Activated T-cell treated with anti-CD3 and anti-CD28 coated beads for 24 hours (primary cell): ENCODE data around the gene IL1R2.

Experiments used
- DNase-seq: peaks from one replicate; pipeline ENCODE4 v3.0.0-alpha.2; 2020; ENCODE audit warnings: low read depth

The IL1R2 gene

DNA sequence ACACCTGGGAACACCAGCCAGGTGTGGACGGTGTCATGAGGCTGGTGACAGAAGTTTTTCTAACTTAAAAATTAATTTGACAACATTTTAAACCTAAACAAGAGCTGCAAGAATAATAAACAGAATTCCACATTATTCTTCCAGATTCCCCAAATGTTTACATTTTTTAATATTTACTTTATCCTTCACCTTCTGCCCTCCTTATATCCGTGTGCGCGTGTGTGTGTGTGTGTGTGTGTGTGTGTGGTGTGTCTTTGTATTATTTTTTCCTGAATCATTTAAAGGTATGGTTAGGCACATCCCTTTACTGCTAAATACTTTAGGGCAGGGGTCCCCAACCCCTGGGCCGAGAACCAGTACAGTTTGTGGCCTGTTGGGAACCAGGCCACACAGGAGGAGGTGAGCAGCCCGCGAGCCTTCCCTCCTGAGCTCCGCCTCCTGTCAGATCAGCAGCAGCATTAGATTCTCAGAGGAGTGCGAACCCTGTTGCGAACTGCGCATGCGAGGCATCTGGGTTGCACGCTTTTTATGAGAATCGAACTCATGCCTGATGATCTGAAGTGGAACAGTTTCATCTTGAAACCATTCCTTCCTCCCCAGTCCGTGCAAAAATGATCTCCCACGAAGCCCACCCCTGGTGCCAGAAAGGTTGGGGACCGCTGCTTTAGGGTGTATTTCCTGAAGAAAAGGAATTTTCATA, 16.4 kb upstream of the IL1R2 start:
- no peak for DNase-seq

DNA sequence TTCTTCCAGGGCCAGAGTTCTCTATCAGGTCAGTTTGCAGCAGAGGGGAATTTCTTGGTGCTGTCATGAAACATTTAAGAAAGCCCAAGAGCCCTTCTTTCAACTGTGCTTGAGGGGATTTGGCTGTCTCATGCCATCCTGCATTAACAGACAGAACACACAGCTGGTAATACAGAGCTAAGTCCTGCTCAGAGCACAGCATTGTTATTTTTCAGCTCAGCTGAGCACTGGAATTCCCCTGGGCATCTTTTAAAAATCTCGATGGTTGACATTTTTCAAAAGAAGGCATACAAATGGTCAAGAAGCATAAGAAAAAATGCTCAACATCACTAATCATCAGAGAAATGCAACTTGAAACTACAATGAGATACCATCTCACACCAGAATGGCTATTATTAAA, 14.9 kb upstream of the IL1R2 start:
- no peak for DNase-seq

DNA sequence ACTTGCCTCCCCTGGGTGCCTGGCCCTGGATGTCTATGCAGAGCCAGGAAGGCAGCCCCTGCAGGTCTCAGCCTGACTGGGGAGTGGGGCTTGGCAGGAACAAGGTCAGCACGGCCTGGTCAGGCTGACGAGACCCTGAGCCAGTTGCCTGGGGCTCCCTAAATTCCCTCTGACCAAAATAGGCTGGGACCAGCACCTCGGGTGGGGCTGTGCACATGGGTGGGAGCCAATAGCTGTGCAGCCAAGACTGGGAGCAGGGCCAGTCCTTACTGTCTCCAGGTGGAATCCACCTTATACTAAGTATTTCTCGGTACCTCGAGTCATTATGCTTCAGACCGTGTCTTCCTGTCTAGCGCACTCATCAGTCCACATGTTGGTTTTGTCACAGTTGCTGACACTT, 11.4 kb upstream of the IL1R2 start:
- no peak for DNase-seq

DNA sequence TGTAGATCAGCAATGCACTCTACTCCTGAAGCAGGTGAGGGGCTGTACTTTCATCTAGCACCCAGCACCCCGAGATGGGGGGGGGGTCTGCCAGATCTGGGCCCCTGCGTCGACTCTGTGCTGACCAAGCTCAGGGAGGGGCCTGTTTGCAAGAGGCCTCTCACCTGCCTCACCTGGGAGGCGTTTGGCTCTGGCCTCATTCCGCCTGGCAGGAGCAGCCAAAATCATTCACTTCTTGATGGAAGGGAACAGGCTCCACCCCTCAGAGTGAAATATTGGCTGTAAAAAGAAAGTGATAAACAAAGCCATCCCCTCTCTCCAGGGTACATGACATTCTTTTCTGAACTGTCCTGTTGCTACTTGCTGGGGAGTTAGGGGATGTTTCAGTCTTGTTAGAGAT, 10.7 kb upstream of the IL1R2 start:
- no peak for DNase-seq

DNA sequence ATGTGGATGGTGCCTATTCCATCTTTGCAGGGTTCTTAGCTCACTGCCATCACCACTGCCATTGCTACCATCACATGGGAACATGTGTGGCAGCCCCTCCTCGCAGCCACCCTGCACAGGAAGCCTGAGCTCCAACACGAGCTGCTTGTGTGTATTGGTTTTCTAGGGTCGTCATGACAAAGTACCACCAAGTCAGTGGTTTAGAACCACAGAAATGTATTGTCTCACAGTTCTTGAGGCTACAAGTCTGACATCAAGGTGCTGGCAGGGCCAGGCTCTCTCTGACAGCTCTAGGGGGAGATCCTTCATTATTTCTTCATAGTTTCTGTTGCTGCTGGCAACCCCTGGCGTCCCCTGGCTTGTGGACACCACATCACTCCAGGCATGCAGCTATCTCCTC, 10.3 kb upstream of the IL1R2 start:
- no peak for DNase-seq

DNA sequence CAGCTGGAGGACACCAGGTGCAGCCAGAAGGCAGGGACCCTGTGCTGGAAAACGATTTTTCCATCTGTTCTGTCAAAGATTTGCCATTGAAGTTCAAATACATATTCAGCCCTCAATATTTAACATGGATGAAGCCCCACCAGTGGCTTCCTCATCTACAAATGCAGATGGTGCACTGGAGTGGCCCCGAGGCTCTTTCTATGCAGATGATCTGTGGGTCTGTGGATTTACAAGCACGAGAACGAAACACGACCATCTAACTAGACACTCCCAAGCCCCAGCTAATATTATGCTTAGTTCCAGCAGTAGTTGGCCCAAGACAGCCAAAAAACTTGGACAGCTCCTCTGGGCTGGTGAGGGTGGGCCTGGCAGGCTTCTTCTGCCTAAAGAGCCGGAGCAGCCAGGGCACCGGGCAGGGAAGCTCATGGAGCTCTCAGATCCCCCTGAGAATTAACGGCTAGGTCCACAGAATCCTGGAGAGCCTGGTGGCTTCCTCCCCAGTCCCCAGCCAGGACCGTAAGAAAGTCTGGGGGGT, 9.2 kb upstream of the IL1R2 start:
- no peak for DNase-seq

DNA sequence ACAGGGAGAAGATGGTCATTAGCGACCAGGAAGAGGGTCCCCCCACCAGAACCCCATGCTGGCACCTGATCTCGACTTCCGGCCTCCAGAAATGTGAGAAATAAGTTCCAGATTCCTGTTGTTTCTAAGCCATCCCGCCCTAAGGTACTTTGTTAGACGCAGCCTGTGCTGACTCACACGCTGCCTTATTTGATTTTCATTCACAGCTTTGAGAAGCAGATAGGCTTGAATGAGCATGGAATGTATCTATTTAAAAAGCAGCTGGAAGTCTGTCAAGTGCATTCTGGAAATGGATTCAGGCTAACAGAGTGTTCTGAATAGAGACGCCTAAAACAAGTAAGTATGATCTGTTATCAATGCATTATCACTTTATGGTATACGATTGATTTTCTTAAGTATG, 8.3 kb upstream of the IL1R2 start:
- DNase-seq = no peak

DNA sequence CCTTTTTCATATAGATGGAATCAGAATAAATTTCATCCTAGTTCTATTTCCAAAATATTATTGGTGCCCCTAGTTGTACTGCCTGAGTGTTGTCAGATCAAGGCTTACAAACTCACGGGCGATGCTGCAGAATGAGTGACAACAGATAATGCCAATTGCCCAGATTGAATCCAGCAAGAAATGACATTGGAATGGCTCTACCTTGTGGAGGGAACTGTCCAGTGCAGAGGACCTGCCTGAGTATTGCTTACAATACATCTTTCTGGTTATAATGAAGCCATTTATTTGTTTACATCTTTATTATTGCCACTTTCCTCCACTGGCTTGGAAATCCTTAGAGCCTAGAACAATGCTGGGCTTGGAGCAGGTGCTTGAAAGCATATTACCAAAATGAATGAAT, 7.8 kb upstream of the IL1R2 start:
- DNase-seq = no peak

DNA sequence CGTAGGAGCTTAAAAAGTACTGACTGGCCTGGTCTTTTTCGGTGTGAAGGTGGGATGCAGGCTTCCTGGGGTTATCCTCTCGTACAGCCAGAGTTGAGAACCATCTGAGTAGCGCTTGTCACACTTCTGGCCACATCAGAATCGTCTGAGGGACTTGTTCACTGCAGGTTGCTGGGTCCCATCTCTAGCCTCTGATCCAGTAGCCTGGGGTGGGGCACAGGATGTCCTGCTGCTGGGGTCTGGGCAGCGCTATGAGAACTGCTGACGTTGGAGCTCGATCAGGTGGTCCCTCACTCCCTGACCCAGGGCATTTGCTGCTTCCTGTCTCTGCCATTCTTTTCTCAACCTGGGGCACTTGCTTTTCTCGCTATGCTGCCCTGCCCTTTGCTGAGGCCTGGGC, 7.1 kb upstream of the IL1R2 start:
- no peak for DNase-seq

DNA sequence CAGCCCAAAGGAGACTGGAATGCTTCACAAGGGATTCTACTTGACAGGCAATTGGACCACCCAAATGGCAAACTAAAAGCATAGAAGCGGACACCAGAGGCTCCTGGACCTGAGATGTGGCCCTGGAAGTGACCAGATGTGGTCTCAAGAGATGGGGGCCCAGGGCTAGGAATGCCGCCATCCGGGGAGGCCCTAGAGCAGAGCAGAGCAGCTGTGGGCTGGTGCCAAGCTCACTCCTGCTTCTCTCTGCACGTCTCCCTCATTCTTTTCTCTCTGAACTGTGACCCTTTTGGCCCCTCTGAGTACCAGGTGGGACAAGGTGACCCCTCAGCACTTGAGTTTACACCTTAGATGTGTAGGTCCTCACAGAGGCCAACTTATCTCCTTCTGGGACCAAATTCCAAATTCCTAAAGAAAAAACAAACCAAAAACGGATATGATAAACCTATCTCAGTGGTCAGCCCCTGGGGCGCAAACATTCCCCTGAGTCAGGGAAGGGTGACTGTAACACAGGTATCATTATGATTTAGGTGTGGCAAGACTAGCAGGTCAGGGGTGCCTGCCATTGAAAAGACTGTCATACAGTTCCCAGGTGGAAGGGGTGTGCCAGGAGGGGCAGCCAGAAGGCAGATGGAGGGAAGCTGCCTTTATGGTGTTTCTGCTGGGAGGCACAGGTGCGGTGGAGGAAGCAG, 6.5 kb upstream of the IL1R2 start:
- DNase-seq = no peak

DNA sequence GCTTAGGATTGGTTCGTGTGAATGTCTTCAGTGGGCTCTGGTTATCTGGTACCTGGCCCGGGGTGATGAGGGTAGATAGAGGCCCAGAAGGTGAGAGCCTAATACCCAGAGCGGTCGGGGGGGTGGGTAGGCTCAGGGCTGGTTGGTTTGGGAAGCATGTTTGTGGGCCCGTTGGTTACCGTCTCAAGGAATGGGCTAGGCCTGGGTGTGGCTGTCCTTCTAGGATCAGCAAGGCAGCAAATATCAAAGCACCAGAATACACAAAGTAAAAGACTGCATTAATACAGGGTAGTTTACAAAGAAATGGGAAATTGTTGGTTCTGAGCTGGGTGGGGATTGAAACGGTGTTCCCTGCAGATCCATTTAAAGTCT, 6.0 kb upstream of the IL1R2 start:
- DNase-seq = no peak

DNA sequence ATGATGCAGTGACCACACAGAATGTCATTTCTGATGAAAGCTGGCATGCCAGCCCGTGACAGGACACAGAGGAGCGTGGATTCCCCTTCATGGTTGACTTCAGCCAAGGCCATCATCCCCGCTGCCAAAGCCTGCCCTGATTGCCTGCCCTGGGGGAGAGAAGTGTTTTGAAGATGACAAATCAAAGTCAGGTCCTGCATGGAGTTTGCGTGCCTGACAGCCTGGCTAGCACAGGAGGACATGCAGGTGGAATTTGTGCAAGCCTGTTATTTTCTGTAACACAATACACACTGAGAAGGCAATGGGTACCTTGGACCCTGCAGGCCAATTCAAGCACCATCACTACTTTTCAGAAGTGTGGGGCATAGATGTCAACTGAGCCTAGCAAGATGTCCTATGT, 5.4 kb upstream of the IL1R2 start:
- DNase-seq = no peak

DNA sequence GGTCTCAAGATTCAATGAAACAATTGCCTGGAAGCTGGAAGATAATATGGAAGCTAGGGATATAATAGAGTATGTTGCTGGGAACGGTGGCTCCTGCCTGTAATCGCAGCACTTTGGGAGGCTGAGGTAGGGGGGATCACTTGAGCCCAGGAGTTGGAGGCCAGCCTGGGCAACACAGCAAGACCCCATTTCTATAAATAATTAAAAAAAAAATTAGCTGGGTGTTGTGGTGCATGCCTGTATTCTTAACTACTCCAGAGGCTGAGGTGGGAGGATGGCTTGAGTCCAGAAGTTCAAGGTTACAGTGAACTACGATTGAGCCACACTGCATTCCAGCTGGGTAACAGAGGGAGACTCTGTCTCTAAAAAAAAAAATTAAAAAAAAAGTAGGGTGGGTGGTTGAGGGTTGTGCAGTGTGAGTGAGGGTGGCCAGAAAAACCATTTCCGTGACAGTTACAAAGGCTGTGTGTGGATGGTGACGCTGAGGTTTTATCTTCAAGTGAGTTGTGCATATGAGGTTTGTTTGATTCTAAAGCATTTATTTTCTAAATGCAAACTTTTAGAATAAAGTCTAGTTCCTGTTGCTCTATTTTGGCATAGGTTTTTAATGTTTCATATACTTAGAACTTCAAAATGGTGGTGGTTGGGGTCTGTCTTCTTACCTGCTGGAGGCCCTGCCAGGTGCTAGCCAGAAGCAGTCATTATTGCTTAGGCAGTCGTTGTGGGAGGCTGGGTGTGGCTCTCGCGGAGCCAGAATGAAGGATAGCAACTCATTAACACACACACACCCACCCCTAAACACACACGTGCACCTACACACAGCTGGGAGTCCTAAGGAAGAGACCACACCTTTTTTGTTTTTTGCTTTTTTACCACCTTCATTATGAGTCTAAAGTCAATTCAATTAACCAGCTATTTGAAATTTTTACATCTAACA, 4.7 kb upstream of the IL1R2 start:
- no peak for DNase-seq

DNA sequence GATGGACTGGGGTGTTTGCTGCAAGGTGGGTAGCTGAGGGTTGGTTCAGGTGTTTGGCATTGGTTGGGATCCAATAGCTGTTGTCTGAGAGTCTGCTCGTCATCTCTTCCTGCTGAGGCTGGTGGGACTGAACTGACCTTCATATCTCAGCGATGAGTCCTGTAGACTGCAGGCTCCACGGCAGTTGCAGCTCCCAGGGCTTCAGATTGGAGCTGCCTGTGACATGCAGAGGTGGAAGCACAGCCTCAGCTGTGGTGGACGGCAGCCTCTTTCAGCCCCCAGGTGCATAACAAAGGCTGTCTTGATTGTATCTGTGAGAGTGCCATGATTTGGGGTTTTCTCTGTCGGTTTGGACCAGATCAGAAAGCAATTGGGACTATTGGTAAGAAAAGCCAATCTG, 3.9 kb upstream of the IL1R2 start:
- DNase-seq = no peak

DNA sequence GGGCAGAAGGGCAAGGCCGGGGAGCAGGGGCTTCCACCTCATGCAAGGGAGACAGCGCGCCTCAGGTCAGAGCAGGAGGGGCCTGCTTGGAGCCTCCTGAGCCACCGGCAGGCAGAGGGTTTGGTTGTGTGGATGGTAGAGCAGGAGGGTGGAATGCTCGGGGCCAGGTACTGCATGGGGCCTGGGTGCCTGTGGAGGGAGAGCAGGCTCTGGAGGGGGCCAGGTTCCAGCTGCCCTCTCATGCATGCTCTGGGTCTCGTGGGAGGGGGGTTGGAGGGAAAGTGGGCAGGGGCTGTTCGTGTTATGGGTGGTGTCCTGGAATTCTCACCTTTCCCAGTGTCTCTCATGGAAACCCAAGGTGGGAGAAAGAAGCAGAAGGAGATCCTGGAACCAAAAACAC, 3.2 kb upstream of the IL1R2 start:
- DNase-seq = no peak

DNA sequence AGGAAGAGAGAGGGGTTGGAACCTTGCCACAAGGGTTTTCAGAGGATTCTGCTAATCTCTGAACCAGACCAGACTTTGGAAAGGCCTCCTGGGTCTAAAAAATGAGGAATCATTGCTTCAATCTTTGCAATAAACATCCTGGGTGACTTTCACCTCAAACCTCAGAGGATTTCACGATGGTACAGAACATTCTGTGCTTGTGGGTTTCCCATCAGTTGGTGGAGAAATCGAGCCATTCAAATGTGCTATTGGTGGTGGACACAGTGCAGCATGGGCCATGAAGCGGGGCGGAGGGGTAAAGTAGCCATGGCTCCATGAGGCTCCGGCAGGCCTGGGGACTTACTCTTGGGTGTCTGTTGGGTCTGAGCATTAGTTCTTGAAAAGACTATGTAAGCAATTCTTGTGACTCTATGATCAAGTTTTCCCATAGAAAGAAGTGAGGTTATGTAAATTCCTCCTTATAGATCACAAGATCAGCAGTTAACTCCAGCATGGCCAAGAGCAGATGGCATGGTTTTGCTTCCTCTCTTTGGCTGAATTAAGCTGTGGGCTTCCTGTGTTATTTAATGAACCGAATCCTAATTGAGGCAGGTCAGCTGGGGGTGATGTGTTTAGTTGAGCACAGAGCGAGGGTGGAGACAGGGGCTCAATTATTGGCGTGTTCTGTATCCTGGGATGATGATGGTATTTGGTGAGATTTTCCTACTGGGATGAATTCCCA, 1.9 kb upstream of the IL1R2 start:
- no peak for DNase-seq

DNA sequence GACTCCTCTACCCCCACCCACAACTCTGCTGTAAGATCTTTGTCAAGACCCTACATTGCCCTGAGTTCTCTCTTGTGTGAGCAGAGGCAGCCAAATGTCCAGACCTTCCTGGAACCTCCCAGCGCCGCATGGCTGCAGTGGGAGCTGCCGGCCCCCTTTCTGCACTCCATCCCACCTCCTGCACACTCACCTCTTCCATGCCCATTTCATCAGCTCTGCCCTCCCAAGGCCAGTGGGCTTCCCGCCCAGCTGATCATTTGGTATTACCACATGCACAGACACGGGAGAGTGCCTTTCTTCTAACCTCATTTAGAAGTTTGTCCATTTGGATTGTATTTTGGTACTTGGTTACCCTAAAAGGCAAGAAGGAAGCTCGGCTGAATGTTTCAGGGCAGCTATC, 2.0 kb downstream of the IL1R2 start:
- no peak for DNase-seq

DNA sequence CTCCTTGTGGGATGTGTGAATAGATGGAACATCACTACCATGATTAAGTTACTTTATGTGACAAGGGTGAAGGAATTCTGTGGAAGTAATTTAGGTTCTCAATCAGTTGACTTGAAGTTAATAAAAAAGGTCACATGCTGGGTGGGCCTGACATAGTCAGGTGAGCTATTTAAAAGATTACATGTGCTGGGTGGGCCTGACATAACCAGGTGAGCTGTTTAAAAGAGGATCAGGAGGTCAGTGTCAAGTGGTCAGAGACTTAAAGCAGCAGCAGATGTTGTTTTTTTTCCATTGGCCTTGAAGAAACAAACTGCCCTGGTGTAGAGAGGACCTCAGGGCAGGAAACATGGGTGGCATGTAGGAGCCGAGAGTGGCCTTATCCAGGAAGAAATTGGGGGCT, 3.3 kb downstream of the IL1R2 start:
- DNase-seq = no peak

DNA sequence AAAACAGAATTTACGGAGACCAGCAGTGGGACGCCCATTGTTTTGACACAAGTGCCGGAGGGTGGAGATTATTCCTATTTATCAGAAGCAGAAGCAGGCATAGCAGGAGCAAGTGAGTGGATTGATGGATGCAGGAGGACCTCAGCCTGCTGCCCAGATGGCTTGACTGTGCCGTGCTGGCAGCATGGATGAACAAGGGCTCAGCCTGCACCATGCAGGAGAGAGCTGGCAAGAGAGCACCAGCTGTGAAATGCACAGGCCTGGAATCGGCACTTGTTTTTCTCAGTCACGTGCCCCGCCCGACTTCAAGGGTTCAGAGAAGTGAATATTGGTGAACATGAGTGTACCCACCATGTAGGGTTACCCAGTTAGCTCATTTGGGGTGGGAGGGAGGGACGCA, 4.0 kb downstream of the IL1R2 start:
- no peak for DNase-seq

DNA sequence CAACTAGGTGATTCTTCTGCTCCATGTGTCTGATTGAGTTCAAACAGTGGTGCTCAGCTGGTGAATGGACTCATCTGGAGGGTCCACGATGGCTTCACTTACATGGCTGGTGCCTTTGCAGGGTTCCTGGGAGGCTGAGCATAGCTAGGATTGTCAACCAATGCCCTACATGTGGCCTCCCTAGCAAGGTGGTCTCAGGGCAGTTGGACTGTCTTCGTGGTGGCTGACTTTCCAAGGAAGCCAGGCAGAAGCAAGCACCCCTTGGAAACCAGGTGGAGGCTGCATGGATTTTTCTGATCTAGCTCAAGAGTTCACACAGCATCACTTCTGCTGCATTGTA, 6.8 kb downstream of the IL1R2 start:
- no peak for DNase-seq

DNA sequence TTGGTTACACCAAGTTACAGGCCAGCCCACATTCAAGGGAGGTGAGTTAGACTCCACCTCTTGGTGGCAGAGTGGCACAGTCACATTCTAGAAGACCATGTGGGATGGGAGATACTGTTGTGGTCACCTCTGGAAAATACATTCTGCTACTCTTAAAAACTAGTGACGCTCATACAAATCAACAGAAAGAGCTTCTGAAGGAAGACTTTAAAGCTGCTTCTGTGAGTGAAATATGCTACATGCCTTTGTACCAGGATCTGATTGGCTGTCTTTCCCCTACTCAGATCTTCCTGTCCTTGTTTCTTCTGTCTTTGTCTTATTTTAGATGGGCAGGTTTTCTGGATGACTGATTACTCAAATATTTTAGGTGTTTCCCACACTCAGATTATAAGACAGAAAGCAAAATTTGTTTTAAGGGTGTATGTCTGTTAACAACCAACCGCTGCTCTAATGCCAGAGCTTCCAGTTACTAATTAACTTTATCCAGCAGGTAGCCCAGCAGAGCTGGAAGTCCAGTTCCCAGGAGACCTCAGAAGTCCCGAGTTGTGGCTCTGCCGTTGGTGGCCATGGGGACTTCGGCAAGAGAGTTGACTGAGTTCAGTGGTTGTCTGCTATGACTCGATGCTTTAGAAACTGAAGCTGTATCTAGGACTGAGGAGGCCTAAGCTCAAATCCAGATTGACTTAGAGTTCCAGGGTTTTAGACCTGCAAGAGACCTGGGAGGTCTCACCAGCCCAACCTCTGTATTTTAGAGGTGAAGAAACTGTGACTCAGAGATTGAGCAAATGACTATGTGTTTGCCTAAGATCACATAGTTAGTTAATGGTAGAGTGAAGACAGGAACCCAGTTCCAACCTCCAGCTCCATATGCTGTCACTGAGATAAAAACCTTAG, 7.4 kb downstream of the IL1R2 start:
- DNase-seq = no peak
